ENCODE data around the gene ZDHHC14. TPM values are rescaled to one million over a fixed set of nuclear protein-coding genes. Genes with fewer than 3 reads are reported as not detected.

ZDHHC14 gene
- total RNA-seq, 2 donors from 2014 or later: 13.0 to 19.1 TPM

GRCh38 chr6:157552081-157552747 is 171.2 kb downstream of the ZDHHC14 start:
- no peaks in the 10 kb centered on the region for H3K9me3 ChIP-seq

GRCh38 chr6:157552820-157553485 is 172.0 kb downstream of the ZDHHC14 start:
- H3K4me1 ChIP-seq: no peaks in the 10 kb centered on the region
- no peak overlapping the region for H3K27ac ChIP-seq
- no peaks in the 10 kb centered on the region for H3K27me3 ChIP-seq
- no peak for DNase-seq (ENCODE audit: low spot score)
- H3K9me3 ChIP-seq: no peaks in the 10 kb centered on the region
- H3K36me3 ChIP-seq: no peaks in the 10 kb centered on the region
- H3K4me3 ChIP-seq: no peak overlapping the region
- TF ChIP-seq CTCF (IDR thresholded peaks at IDR 0.05): no peak

More at GRCh38 chr6:157552081-157552747, 171.2 kb downstream of the ZDHHC14 start:
- H3K27me3 ChIP-seq: no peaks in the 10 kb centered on the region
- H3K4me3 ChIP-seq: no peak overlapping the region
- no peak for DNase-seq (ENCODE audit: low spot score)
- no peaks in the 10 kb centered on the region for H3K36me3 ChIP-seq
- no peak overlapping the region for H3K27ac ChIP-seq
- no peaks in the 10 kb centered on the region for H3K4me1 ChIP-seq
- TF ChIP-seq CTCF (IDR thresholded peaks at IDR 0.05): no peak

- H3K27ac ChIP-seq: no peak overlapping the region
- no peak overlapping the region for H3K4me3 ChIP-seq
- no peaks in the 10 kb centered on the region for H3K36me3 ChIP-seq
- H3K27me3 ChIP-seq: no peaks in the 10 kb centered on the region
- no peaks in the 10 kb centered on the region for H3K9me3 ChIP-seq
- no peak for DNase-seq (ENCODE audit: low spot score)
- no peaks in the 10 kb centered on the region for H3K4me1 ChIP-seq
- no peak for TF ChIP-seq CTCF (IDR thresholded peaks at IDR 0.05)
Measured at GRCh38 chr6:157554747-157555146, 173.8 kb downstream of the ZDHHC14 start.

GRCh38 chr6:157555455-157556143 is 174.6 kb downstream of the ZDHHC14 start:
- no peak for DNase-seq (ENCODE audit: low spot score)
- Histone ChIP-seq H3K27ac (no peak overlapping the region), H3K36me3 (no peaks in the 10 kb centered on the region), H3K4me3 (no peak overlapping the region), H3K9me3 (no peaks in the 10 kb centered on the region), H3K27me3 (no peaks in the 10 kb centered on the region), H3K4me1 (no peaks in the 10 kb centered on the region)
- no peak for TF ChIP-seq CTCF (IDR thresholded peaks at IDR 0.05)

- DNase-seq (ENCODE audit: low spot score): no peak
Measured at GRCh38 chr6:157556144-157556645, 175.2 kb downstream of the ZDHHC14 start.

More at GRCh38 chr6:157556144-157556645, 175.2 kb downstream of the ZDHHC14 start:
- no peak for TF ChIP-seq CTCF (IDR thresholded peaks at IDR 0.05)
- Histone ChIP-seq H3K9me3 (no peaks in the 10 kb centered on the region), H3K4me3 (no peak overlapping the region), H3K36me3 (no peaks in the 10 kb centered on the region), H3K4me1 (no peaks in the 10 kb centered on the region), H3K27ac (no peak overlapping the region), H3K27me3 (no peaks in the 10 kb centered on the region)
